Stimulated activated CD8-positive, alpha-beta memory T cell treated with anti-CD3 and anti-CD28 coated beads, Interleukin-7, amount 100 ng/mL, for 4 hours (primary cell): Measurements from ENCODE around the gene ADM2.
A peak's percentile ranks its signal among the peaks of the same experiment; 100 is the strongest.
"Not testable (repeated sequence)": the region's sequence is repeated elsewhere in the genome, so short reads cannot be mapped to it uniquely, and the experiment has no call there.

ENCODE experiments used
- DNase-seq, 2 donors: peaks; one replicate each; pipeline ENCODE4 v3.0.0-alpha.2; 2020; ENCODE audit warnings: low read depth in 2 of 2

Gene ADM2

GRCh38 chr22:50524676-50525103 lies 43.3 kb downstream of the ADM2 start:
- DNase-seq = no peak

GRCh38 chr22:50525104-50525857 lies 43.9 kb downstream of the ADM2 start, which contains the start of gene SCO2:
Gene SCO2 (minus strand): TSS chr22:50525598. CDS start chr22:50524411, 1,187 bp downstream.
- peak; percentile 95 to 98 for DNase-seq

GRCh38 chr22:50525858-50526107 lies 44.4 kb downstream of the ADM2 start:
- no peak for DNase-seq

- peak; percentile 72 to 79 for DNase-seq
These were observed 44.9 kb downstream of the ADM2 start for GRCh38 chr22:50526108-50526833.

- no peak for DNase-seq
These were observed 45.8 kb downstream of the ADM2 start for GRCh38 chr22:50526834-50527801.

GRCh38 chr22:50527921-50528681 lies 46.8 kb downstream of the ADM2 start:
- no peak for DNase-seq

- DNase-seq = no peak
These were observed 47.5 kb downstream of the ADM2 start for GRCh38 chr22:50528682-50529415.

- DNase-seq = no peak
These were observed 48.1 kb downstream of the ADM2 start for GRCh38 chr22:50529416-50529896.

- peak; percentile 39 to 70 for DNase-seq
These were observed 48.7 kb downstream of the ADM2 start, which contains the start of gene TYMP for GRCh38 chr22:50529897-50530579. Gene TYMP (minus strand): TSS chr22:50530012. CDS start chr22:50529709, 303 bp downstream.

GRCh38 chr22:50530580-50530876 lies 49.2 kb downstream of the ADM2 start:
- DNase-seq = no peak

- peak; percentile 74 to 79 for DNase-seq
These were observed 49.7 kb downstream of the ADM2 start for GRCh38 chr22:50530877-50531545.

- peak; percentile 56 to 68 for DNase-seq
These were observed 50.2 kb downstream of the ADM2 start for GRCh38 chr22:50531546-50531961.

- DNase-seq = no peak
These were observed 50.8 kb downstream of the ADM2 start for GRCh38 chr22:50531962-50532674.

GRCh38 chr22:50532824-50533796 lies 51.8 kb downstream of the ADM2 start:
- no peak for DNase-seq

GRCh38 chr22:50533856-50534711 lies 52.7 kb downstream of the ADM2 start:
- not testable (repeated sequence) for DNase-seq

- DNase-seq = no peak
These were observed 53.8 kb downstream of the ADM2 start for GRCh38 chr22:50535113-50535512.
